DMS153 treated with DMSO at 0.1 percent for 48 hours (cell line): ENCODE data around the gene IKZF1.
A peak's percentile ranks its signal among the peaks of the same experiment; 100 is the strongest.

Source experiments
- DNase-seq: peaks from one replicate; lab custom pipeline; 2025; ENCODE audit not compliant: unreplicated experiment; lab: John Stamatoyannopoulos, UW

Gene IKZF1

DNA sequence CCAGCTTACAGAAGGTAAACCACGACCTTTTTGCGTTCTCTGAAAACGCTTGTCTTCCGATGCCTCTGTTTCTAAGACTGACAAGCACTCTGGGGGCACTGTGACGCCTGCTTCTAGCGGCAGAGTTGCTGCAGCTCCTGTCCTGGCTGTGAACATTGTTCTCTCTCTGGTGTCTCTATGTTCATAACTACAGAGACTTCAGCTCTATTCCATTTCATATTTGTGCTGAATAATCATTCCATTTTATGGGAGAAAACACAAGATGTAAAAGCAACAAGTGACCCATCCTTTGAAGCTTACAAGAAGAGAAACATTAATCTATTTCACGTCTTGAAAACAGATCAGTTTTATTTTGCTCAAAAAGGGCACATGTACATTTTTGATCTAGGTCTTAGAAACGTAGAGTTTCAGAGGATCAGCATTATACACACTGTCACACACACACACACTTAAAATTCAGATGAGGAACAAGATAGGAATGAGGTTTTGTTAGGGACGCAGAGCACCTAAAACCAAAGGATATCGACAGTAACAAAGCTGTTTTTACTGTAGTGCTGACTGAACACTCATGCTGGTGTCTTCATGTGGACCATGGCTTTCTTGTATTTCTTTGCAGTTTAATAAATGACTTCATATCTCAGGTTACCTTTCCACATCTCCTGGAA lies 3.0 kb downstream of the IKZF1 start:
- DNase-seq: no peak

DNA sequence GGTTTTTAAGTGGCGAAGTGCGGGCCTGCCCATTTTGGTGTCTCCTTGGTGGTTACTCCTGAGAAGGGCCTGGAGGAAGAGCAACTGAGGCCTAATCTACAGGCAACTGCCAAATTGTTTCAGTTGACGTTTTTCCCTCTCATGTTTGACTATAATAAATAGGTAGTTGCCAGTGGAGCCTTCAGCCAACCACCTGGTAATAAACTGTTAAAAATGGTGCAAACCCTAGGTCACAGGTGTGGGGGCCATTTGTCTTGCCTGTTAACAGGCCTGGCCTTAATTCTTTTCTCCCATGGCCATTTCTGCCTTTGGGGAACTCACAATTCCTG lies 3.7 kb downstream of the IKZF1 start:
- DNase-seq: no peak

DNA sequence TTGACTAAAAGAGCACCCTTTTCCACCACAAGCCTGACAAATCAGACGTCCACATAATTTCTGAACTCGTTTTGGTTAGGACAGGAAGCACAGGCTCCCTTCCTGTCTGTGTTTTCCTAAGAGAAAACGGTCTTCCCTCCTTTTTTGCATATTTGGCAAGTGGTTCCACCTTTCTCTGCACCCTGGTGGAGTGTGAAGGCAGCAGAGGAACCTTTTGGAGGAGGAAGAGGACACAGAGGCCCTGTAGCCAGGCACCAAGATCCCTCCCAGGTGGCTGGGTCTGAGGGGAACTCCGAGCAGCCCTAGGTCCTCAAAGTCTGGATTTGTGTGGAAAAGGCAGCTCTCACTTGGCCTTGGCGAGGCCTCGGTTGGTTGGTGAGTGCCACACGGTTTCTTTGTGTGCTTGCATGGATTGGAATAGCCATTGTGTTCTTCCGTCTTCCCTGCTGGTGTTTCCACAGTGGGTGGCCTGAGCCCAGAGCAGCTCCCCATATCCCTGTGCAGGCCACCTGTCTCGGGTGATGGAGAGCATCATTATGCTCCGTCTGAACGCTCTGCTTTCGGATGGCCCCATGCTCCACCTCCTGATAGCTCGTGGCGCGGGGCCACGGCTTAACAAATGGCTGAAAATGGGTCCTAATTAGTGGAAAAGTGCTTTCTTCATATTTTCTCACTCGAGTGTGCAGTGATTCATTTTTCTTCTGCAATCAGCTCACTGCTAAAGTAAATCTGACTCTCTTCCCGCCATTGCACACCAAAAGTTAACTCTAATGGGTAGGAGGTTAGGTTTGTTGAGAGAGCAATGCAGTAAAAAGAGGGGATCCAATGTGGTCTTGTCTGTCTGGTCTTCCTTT lies 4.2 kb downstream of the IKZF1 start:
- no peak for DNase-seq

DNA sequence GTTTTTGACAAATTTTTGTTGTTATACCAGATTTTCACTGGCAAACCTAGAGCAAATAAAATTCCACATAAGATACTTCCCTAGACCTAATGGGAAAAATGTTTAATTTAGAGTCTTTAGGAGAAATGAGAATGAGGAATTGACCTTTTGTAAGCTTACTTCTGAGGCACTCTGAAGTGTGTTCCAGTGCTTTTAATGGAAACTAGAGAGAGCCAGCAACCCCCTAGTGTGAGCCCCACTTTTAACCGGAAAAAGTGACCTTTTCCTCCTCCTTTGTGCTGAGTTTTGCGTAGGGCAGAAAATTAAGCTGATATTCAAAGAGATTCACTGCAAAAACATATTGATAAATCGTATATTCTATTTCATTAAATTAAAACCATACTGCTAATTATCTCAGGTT lies 5.2 kb downstream of the IKZF1 start:
- DNase-seq: no peak

DNA sequence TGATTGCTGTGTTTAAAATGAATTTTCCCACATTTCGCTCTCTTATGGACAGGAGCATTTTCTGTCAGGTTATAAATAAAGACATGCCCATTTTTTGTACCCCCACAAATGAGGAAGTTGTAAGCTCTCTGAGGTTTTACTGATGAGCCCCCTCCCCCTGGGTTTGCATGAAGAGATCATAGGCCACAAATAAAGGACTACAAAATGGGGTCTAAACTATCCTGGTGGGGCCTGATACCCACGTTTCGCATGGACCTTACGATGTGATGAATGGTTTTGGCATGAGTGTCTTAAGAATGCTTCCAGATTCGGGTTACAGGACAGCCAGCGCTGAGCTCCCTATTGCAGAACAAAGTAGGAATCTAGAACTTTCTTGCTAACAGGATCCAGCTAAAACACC lies 5.8 kb downstream of the IKZF1 start:
- DNase-seq: no peak

DNA sequence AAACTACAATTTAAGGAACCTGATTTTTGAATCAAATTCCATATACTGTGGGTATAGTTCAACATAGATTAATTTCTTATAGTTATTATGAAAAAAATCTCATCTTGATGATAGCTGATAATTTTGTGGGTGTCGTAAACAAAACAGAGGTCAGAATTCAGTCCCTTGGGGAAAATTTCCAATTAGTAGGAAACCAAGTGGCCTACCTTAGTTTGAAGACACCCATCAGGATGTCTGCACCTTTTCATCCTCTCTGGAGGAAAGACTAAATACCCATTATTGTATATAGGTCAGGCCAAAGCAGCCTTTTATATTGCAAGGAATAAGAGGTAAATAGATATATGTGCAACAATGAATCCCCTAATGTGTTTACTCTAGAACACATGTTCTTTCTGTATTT lies 6.4 kb downstream of the IKZF1 start:
- no peak for DNase-seq

DNA sequence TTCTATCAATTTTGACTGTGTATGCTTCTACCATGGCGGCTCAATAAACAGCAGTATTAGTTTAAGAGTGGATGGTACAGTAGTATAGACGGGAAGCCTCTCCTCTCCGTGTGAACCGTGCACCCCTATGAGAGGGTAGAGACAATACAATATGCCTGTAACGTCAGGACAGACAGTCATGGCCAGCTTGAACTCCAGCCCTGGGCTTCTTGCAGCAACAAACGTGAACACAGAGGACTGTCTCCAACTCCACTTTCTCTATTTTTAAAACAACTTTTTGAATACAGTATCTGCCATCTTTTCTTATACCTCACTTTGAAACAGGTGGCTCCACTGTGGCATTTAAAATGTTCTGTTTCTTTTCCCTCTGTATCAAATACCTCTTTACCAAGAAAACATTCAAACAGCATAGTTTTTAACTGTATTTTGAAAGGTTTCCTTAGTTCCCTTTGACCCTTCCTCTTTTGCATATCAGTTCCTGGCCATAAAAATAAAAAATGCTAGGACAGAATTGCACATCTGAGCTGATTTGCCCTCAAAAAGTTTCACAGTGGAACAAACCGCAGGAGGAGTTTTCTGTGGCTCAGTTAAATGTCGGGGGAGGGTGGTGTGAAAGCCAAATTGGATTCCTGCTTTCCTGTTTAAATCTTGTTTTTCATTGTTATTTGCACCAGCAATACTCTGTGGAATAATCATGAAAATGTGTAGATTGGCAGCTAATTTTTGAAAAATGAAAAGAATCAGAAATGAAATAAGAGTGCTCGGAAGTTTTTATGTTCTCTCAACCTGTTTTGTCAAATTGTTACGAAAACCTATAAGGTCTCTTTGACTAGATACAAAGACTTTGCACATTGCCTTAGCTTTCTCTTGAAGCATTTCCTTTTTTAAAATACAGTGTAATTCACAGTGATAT lies 8.0 kb downstream of the IKZF1 start:
- DNase-seq: no peak

DNA sequence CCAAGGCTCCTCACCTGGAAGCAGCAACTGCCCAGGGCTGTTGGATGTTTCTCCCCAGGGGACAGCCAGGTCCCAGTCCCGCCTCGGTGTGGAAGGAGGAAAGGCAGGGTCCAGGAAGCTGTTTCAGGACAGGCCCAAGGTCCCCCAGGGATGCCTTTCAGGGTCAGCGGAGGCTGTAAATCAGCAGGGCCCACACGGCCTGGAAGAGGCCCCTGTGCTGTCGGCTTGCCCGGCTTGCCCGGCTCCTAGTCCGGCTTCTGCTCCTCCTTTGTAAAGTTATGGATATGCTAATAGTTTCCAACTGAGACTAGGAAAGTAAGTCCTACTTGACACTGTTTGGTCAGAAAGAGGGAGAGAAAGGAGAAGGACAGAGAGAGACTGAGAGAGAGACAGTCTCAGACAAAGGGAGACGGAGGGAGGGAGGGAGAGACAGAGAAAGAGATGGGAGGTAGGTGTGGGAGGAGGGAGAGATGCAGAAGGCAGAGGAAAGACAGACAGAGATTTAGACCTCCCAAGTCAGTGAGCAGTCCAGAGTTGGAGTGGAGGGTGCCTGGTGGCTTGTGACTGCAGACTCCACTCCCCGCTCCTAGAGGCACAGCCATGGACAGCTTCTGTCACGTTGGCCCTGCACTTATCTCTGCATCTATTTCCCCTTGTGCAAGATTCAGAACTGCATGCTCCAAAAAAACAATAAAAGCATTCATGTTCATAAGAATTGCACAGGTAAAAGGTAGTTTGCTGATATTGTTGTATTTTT lies 10.5 kb downstream of the IKZF1 start:
- no peak for DNase-seq

DNA sequence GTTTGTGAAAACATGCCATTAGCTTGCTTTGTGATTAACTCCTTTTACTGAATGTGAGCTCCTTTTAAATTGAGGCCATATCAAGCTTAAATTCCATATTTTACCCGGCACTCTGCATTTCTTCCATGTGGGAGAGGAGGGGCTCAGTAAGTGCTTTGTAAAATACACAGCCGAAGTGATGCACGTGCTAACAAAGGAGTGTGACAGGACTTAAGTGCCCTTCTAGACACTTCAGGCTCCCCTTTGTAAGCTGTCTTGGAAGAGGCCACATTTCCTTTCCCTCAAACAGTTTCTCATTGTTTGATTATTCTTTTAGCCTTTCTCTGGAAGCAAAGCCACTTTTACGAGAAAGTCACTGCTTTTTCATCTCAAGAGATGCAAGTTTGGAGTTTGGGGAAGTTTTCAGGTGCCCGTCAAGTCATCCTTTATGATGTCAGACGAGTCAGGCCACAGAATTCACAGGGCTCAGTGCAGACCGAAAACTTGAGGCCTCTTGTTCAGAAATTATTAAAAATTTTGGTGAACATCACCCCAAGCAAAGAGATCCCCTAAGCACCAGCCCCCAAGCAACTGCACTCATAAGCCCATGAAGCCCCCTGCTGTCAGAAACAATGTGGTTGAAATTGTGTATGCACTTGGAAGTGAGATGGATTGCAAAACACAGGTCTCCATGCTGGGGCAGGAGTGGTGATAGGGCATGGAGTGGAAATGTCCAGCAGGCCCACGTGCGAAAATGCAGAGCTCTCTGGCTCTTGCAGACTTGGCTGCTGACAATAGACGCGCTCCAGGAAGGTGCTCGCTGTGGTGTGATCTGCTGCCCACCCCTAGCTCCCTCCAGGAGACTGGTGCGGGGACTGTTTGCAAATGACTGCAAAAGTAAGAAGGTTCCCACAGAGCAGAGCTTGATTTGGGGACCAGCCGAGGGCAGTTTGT lies 11.5 kb downstream of the IKZF1 start:
- no peak for DNase-seq

DNA sequence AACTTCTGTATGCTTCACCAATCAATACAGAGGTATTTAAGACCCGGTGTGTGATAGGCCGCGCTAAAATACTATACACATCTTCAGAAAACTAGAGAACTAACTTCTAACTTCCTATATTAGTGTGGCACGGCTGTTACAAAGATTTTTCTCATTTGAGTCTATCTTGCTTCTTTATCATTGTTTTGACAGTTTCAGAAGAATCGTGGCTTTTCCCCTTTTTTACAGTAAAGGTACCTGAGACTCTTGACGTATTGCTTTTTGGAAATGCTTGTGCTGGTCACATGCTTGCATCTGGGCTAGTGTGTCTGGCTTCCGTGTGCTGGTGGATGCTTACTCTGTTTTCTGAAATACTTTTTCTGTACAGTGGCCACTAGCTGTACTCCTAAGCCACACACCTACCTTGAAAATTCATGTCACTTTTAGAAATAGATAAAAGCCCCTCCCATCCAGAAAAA lies 12.7 kb downstream of the IKZF1 start:
- no peak for DNase-seq

DNA sequence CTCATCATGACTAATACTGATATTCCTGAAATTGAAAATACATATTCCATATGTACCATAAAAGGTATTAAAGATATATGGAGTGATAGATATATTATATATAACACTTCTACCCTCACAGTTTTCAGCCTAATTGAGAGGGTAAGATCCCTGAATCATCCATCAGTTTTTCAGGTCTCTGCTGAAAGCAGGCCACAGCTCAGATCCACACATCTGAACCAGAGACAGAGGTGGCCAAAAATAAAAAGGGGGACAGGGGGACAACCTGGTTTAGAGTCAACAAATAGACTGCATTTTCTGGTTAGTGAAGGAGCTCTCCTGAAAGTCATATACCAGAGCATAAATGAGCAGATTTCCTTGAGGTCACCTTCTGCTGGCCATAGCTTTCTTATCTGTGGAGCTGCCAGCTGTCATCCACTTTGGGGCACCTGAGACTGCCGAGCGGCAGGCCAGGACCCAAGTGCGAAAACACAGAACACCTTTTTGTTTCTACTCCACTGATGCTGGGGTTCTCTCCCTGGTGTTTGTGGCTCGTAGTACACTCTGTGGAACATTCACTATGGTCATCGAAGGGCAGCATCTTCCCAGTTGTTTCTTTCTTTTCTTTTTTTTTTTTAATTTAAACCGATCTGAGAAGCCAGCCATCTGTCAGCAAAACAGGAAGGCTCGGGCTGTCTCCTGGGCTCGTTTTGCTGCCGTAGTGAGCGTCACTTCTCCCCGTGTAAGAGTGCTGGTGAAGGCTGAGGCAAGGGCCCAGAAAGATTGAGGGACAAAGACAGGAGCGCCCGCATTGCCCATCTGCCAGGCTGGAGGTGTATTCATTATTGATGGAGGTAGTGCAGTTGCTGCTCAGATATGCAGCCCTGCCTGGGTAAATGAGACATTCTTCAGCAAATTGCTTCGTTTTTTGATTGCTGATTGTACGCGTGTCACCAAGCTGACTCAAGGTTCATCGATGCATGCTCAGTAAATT lies 13.5 kb downstream of the IKZF1 start:
- DNase-seq: no peak

DNA sequence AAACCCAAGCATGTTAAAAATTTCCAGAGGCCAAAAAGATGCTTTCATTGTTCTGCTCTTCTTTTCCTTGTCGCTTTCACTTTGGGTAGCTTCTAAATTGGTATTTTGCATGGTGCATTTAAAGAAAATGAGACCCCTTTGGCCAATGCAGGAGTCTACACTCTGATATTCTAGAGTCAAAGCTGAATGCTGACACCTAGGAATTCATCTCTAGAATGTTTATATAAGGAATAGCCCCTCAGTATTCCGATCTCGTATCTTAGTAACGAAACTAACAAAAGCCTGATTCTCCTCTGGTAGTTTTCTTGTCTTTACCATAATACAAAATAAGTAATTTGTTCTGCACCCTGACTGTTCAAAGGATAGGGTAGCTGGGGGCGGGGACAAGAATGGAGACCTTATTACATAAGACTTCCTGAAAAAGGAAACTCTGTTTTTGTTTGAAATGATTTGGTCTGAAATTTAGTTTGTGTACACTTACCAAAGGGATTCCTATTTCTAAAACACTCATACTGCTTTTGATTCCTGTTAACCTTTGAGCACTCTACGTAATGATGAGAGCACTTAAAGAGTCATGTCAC lies 17.1 kb downstream of the IKZF1 start:
- DNase-seq: no peak

DNA sequence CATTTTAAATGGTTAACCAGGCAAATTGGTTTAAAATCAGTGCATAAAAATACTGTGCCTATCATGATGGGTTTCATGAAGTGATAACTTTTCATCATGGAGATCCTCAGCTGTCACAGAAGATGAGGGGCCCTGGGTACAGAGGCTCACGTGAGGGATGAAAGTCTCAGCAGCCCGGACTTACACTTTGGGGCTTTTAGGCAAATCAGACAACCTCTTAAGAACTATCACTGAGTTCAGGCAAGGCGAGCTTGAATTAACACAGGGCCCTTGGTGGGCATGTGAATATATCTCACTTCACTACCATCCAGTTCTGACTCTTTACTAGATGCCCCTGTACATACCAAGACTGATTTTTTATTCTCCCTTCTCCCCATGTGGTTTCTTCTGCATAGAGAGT lies 19.6 kb downstream of the IKZF1 start:
- DNase-seq: no peak

DNA sequence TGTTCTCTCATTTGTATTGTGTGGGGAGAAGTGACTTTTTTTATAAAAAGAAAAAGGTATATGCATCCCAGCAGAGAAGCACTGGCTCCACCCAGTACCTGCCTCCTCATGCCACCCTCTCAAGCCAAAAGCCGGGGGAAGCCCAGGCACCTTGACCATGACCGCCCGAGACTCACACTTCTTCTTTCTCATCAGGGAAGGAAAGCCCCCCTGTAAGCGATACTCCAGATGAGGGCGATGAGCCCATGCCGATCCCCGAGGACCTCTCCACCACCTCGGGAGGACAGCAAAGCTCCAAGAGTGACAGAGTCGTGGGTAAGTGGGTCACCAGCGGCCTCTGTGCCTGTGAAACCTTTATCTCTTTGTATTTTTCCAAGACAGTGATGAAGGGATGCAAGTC lies 22.9 kb downstream of the IKZF1 start:
- no peak for DNase-seq

DNA sequence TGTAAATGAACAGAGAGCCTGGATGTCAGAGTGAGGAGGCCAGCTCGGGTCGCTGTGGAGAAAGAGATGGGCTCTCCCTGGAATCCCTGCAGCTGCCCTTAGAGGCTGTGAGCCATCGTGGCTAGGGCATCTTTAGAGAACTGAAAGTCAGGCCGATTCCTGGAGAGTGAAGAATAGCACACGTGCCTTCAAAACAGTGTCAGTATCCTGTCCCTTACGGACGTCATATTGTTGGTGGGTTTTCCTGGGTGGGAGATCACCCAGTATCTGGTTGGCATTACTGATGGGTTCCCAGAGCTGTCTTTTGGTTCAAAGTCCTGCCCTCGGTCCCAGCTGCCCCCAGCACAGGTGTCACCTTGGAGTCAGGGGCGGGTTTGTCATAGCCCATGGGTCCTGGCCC lies 25.3 kb downstream of the IKZF1 start:
- no peak for DNase-seq

DNA sequence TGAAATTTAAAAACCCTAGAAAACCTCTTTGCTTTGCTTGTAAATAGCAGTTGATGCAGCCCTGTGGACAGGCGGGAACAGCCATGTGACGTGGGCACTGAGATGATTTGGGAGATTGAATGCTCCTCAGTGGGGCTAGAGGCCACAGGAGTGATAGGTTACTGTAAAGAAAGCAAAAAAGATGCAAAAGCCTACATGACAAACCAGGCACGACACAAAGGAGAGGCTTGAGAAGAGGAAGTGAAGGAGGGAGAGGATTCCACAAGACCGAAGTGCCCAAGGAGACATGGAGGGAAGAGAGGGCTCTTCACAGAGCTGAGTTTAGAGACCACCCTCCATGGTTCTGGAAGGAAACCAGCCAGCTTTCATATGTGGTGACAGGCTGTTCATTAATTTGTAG lies 25.7 kb downstream of the IKZF1 start:
- no peak for DNase-seq

DNA sequence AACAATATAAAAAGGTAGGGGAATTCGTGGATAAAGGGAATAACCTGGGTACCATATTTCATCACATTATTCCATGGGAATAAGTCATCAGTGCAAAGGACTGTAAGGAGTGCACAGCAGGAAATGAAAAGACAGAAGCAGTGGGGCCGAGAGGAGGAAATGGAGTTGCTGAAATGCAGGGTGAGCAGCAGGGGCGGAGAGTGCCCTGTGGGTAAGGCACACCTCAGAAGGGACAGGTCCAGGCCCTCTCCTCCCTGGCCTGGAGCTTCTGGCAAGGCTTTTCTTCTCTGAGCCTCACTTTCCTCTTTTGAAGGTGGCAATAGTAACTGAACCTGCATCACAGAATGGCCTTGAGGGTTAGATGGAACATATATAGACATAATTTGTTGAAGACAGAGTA lies 26.2 kb downstream of the IKZF1 start:
- peak; percentile 18 for DNase-seq

DNA sequence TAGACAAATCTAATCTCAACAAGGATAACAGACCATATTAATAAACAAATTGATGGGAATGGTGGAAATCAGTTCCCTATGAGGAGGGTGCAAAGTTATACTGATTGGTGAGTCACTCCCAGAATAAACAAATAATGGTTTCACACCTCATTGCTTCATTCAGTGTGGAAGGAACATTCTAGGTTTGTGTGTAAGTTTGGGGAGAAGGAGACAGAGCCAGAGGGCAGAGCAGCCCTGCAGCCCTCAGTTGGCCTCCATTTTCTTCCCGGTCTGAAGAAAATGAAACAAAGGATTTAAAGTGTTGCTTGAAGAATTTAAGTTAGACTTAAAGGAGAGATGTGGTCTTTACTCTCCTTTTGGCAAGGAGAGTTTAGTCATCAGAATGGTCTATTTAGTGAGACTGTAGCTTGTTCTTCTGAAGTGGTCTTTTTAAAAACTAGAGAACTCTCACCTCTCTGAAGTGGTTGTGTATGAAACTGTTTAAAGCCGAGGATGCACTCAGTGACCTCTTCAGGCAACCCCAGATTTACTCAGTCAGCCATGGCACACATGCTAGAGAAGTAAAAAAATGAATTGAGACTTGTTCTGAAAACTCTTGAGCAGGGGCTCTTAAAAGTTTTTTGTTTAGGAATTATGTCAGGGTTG lies 27.2 kb downstream of the IKZF1 start:
- no peak for DNase-seq
